ENCODE data around the gene CLEC2L.
A peak's percentile ranks its signal among the peaks of the same experiment; 100 is the strongest.

CLEC2L gene

GRCh38 chr7:139523199-139523941, at the start of gene CLEC2L:
CLEC2L (plus strand) TSS chr7:139523685; CDS start chr7:139523928, 243 bp downstream.
- no peaks in the 10 kb centered on the region for H3K9me3 ChIP-seq (ENCODE audit: control insufficient read depth, insufficient read depth, low read length)
- no peaks in the 10 kb centered on the region for H3K36me3 ChIP-seq (ENCODE audit: insufficient read depth, low read length)
- peak within 1 kb of the TSS; percentile 73 for H3K9ac ChIP-seq (ENCODE audit: low read depth, low read length)

GRCh38 chr7:139476139-139476538, 47.3 kb upstream of the CLEC2L start:
- no peaks in the 10 kb centered on the region for H3K4me1 ChIP-seq (ENCODE audit: insufficient read depth, low read length)
- peaks cover 5% of the 10 kb centered on the region; the same call in 1 of the 2 replicates for H3K9me3 ChIP-seq (ENCODE audit: control insufficient read depth, insufficient read depth, low read length)
- H3K36me3 ChIP-seq (ENCODE audit: insufficient read depth, low read length), result no peaks in the 10 kb centered on the region; the same call in 1 of the 2 replicates
- no peak overlapping the region for H3K9ac ChIP-seq (ENCODE audit: low read depth, low read length)

More at GRCh38 chr7:139523199-139523941, at the start of gene CLEC2L:
- H3K4me1 ChIP-seq (ENCODE audit: insufficient read depth, low read length), result no peaks in the 10 kb centered on the region

GRCh38 chr7:139476891-139477290, 46.6 kb upstream of the CLEC2L start:
- no peak overlapping the region for H3K9ac ChIP-seq (ENCODE audit: low read depth, low read length)
- no peaks in the 10 kb centered on the region; the same call in 1 of the 2 replicates for H3K36me3 ChIP-seq (ENCODE audit: insufficient read depth, low read length)
- peaks cover 5% of the 10 kb centered on the region; the same call in 1 of the 2 replicates for H3K9me3 ChIP-seq (ENCODE audit: control insufficient read depth, insufficient read depth, low read length)
- H3K4me1 ChIP-seq (ENCODE audit: insufficient read depth, low read length), result no peaks in the 10 kb centered on the region

- H3K4me1 ChIP-seq (ENCODE audit: insufficient read depth, low read length), result no peaks in the 10 kb centered on the region
- no peaks in the 10 kb centered on the region for H3K9me3 ChIP-seq (ENCODE audit: control insufficient read depth, insufficient read depth, low read length)
- H3K9ac ChIP-seq (ENCODE audit: low read depth, low read length), result no peak overlapping the region
These were observed 43.9 kb upstream of the CLEC2L start for GRCh38 chr7:139479620-139480019.

GRCh38 chr7:139481364-139481763, 42.1 kb upstream of the CLEC2L start:
- no peaks in the 10 kb centered on the region for H3K36me3 ChIP-seq (ENCODE audit: insufficient read depth, low read length)
- H3K9ac ChIP-seq (ENCODE audit: low read depth, low read length), result no peak overlapping the region; the same call in 1 of the 2 replicates
- H3K9me3 ChIP-seq (ENCODE audit: control insufficient read depth, insufficient read depth, low read length), result no peaks in the 10 kb centered on the region
- no peaks in the 10 kb centered on the region for H3K4me1 ChIP-seq (ENCODE audit: insufficient read depth, low read length)

More at GRCh38 chr7:139479620-139480019, 43.9 kb upstream of the CLEC2L start:
- no peaks in the 10 kb centered on the region for H3K36me3 ChIP-seq (ENCODE audit: insufficient read depth, low read length)

GRCh38 chr7:139482122-139482521, 41.4 kb upstream of the CLEC2L start:
- Histone ChIP-seq H3K9me3 (ENCODE audit: control insufficient read depth, insufficient read depth, low read length) (no peaks in the 10 kb centered on the region), H3K4me1 (ENCODE audit: insufficient read depth, low read length) (no peaks in the 10 kb centered on the region), H3K9ac (ENCODE audit: low read depth, low read length) (peak overlapping the region; percentile 69), H3K36me3 (ENCODE audit: insufficient read depth, low read length) (no peaks in the 10 kb centered on the region)

- no peaks in the 10 kb centered on the region for H3K9me3 ChIP-seq (ENCODE audit: control insufficient read depth, insufficient read depth, low read length)
- H3K4me1 ChIP-seq (ENCODE audit: insufficient read depth, low read length), result no peaks in the 10 kb centered on the region
- H3K36me3 ChIP-seq (ENCODE audit: insufficient read depth, low read length), result no peaks in the 10 kb centered on the region
- peak overlapping the region; percentile 69 for H3K9ac ChIP-seq (ENCODE audit: low read depth, low read length)
These were observed 40.6 kb upstream of the CLEC2L start for GRCh38 chr7:139482662-139483466.

- peaks cover 2% of the 10 kb centered on the region; the same call in 1 of the 2 replicates for H3K9me3 ChIP-seq (ENCODE audit: control insufficient read depth, insufficient read depth, low read length)
- H3K36me3 ChIP-seq (ENCODE audit: insufficient read depth, low read length), result no peaks in the 10 kb centered on the region
- peaks cover 3% of the 10 kb centered on the region; the same call in 1 of the 2 replicates for H3K4me1 ChIP-seq (ENCODE audit: insufficient read depth, low read length)
- H3K9ac ChIP-seq (ENCODE audit: low read depth, low read length), result no peak overlapping the region
These were observed 36.0 kb upstream of the CLEC2L start for GRCh38 chr7:139487366-139488080.

- Histone ChIP-seq H3K4me1 (ENCODE audit: insufficient read depth, low read length) (peaks cover 3% of the 10 kb centered on the region; the same call in 1 of the 2 replicates), H3K36me3 (ENCODE audit: insufficient read depth, low read length) (no peaks in the 10 kb centered on the region), H3K9me3 (ENCODE audit: control insufficient read depth, insufficient read depth, low read length) (peaks cover 2% of the 10 kb centered on the region; the same call in 1 of the 2 replicates)
These were observed 34.7 kb upstream of the CLEC2L start for GRCh38 chr7:139488810-139489209.

GRCh38 chr7:139490130-139490529, 33.4 kb upstream of the CLEC2L start:
- H3K9me3 ChIP-seq (ENCODE audit: control insufficient read depth, insufficient read depth, low read length), result peaks cover 2% of the 10 kb centered on the region; the same call in 1 of the 2 replicates
- H3K9ac ChIP-seq (ENCODE audit: low read depth, low read length), result no peak overlapping the region
- H3K36me3 ChIP-seq (ENCODE audit: insufficient read depth, low read length), result no peaks in the 10 kb centered on the region
- H3K4me1 ChIP-seq (ENCODE audit: insufficient read depth, low read length), result peaks cover 8% of the 10 kb centered on the region; the same call in 1 of the 2 replicates

More at GRCh38 chr7:139488810-139489209, 34.7 kb upstream of the CLEC2L start:
- H3K9ac ChIP-seq (ENCODE audit: low read depth, low read length), result no peak overlapping the region

- Histone ChIP-seq H3K36me3 (ENCODE audit: insufficient read depth, low read length) (no peaks in the 10 kb centered on the region), H3K9ac (ENCODE audit: low read depth, low read length) (no peak overlapping the region), H3K9me3 (ENCODE audit: control insufficient read depth, insufficient read depth, low read length) (peaks cover 2% of the 10 kb centered on the region; the same call in 1 of the 2 replicates)
These were observed 31.2 kb upstream of the CLEC2L start for GRCh38 chr7:139492293-139492692.

GRCh38 chr7:139494835-139495579, 28.5 kb upstream of the CLEC2L start:
- H3K36me3 ChIP-seq (ENCODE audit: insufficient read depth, low read length), result no peaks in the 10 kb centered on the region
- H3K9me3 ChIP-seq (ENCODE audit: control insufficient read depth, insufficient read depth, low read length), result peaks cover 2% of the 10 kb centered on the region; the same call in 1 of the 2 replicates
- H3K9ac ChIP-seq (ENCODE audit: low read depth, low read length), result no peak overlapping the region
- peaks cover 12% of the 10 kb centered on the region; the same call in 1 of the 2 replicates for H3K4me1 ChIP-seq (ENCODE audit: insufficient read depth, low read length)

More at GRCh38 chr7:139492293-139492692, 31.2 kb upstream of the CLEC2L start:
- H3K4me1 ChIP-seq (ENCODE audit: insufficient read depth, low read length), result peaks cover 15% of the 10 kb centered on the region; the same call in 1 of the 2 replicates

- Histone ChIP-seq H3K9me3 (ENCODE audit: control insufficient read depth, insufficient read depth, low read length) (peaks cover 2% of the 10 kb centered on the region; the same call in 1 of the 2 replicates), H3K9ac (ENCODE audit: low read depth, low read length) (no peak overlapping the region), H3K4me1 (ENCODE audit: insufficient read depth, low read length) (peaks cover 12% of the 10 kb centered on the region; the same call in 1 of the 2 replicates), H3K36me3 (ENCODE audit: insufficient read depth, low read length) (no peaks in the 10 kb centered on the region)
These were observed 27.8 kb upstream of the CLEC2L start for GRCh38 chr7:139495580-139496125.

Data from ES-I3 (cell line).